ENCODE results near the gene AAK1. TPM values are rescaled to one million over a fixed set of nuclear protein-coding genes. Genes with fewer than 3 reads are reported as not detected.

The AAK1 gene
- total and polyA plus RNA-seq, 2 experiments from 2014 or later = 39.0 to 52.4 TPM

GRCh38 chr2:69603146-69603743 is 40.3 kb downstream of the AAK1 start:
- no peak overlapping the region for H2AFZ ChIP-seq
- H3K4me2 ChIP-seq = no peak overlapping the region
- H4K20me1 ChIP-seq (replicated peaks; ENCODE audit: insufficient read depth) = no peaks in the 10 kb centered on the region
- Mint-ChIP-seq H3K4me1 (peaks cover 3% of the 10 kb centered on the region; the same call in 1 of the 3 replicates), H3K27ac (no peak overlapping the region), H3K4me3 (no peak overlapping the region), H3K36me3 (ENCODE audit: low read depth) (peaks cover 9% of the 10 kb centered on the region), H3K9me3 (peaks cover 6% of the 10 kb centered on the region), H3K27me3 (ENCODE audit: insufficient read depth, low read depth, poor library complexity) (no peaks in the 10 kb centered on the region)
- ATAC-seq (no peak), DNase-seq (ENCODE audit: low spot score) (no peak)
- no peaks in the 10 kb centered on the region for H3K27me3 ChIP-seq (ENCODE audit: insufficient read depth)
- H3F3A ChIP-seq (replicated peaks; ENCODE audit: low read depth) = no peaks in the 10 kb centered on the region
- no peaks in the 10 kb centered on the region for H3K4me1 ChIP-seq (ENCODE audit: insufficient read depth)
- no peaks in the 10 kb centered on the region for H3K36me3 ChIP-seq (ENCODE audit: insufficient read depth)
- H3K27ac ChIP-seq (ENCODE audit: low read depth) = no peak overlapping the region
- peaks cover 34% of the 10 kb centered on the region for H3K79me2 ChIP-seq (replicated peaks; ENCODE audit: insufficient read depth)
- no peaks in the 10 kb centered on the region for H3K9me2 ChIP-seq (ENCODE audit: insufficient read depth)
- TF ChIP-seq JUNB (IDR thresholded peaks at IDR 0.05; ENCODE audit: unreplicated experiment) (no peak), REST (IDR thresholded peaks at IDR 0.05; ENCODE audit: unreplicated experiment) (no peak)
- no peak overlapping the region for H3K4me3 ChIP-seq

- Histone ChIP-seq H4K20me1 (replicated peaks; ENCODE audit: insufficient read depth) (no peaks in the 10 kb centered on the region), H3K4me2 (no peak overlapping the region), H3K27ac (ENCODE audit: low read depth) (no peak overlapping the region), H3K27me3 (ENCODE audit: insufficient read depth) (no peaks in the 10 kb centered on the region), H3K4me3 (no peak overlapping the region), H3K4me1 (ENCODE audit: insufficient read depth) (no peaks in the 10 kb centered on the region), H2AFZ (no peak overlapping the region), H3K36me3 (ENCODE audit: insufficient read depth) (no peaks in the 10 kb centered on the region), H3F3A (replicated peaks; ENCODE audit: low read depth) (no peaks in the 10 kb centered on the region), H3K9me2 (ENCODE audit: insufficient read depth) (no peaks in the 10 kb centered on the region), H3K79me2 (replicated peaks; ENCODE audit: insufficient read depth) (peaks cover 18% of the 10 kb centered on the region)
- Mint-ChIP-seq H3K4me3 (no peak overlapping the region), H3K9me3 (peaks cover 6% of the 10 kb centered on the region), H3K27me3 (ENCODE audit: insufficient read depth, low read depth, poor library complexity) (peaks cover 2% of the 10 kb centered on the region), H3K4me1 (peaks cover 3% of the 10 kb centered on the region; the same call in 1 of the 3 replicates), H3K36me3 (ENCODE audit: low read depth) (peaks cover 8% of the 10 kb centered on the region), H3K27ac (no peak overlapping the region)
- DNase-seq (ENCODE audit: low spot score) (no peak), ATAC-seq (no peak)
- TF ChIP-seq STAT1 (IDR thresholded peaks at IDR 0.05; ENCODE audit: unreplicated experiment) = no peak
- TF ChIP-seq JUNB (IDR thresholded peaks at IDR 0.05; ENCODE audit: unreplicated experiment) = no peak
- TF ChIP-seq ZNF114 (CRISPR knock-in tag; IDR thresholded peaks at IDR 0.05) = no peak
- TF ChIP-seq REST (IDR thresholded peaks at IDR 0.05; ENCODE audit: unreplicated experiment) = no peak
- no peak for TF ChIP-seq CTCF (conservative IDR thresholded peaks at IDR 0.05; ENCODE audit: low read depth in 2 of 2)
- TF ChIP-seq EZH2phosphoT487 (IDR thresholded peaks at IDR 0.05; ENCODE audit: unreplicated experiment) = no peak
- no peak for TF ChIP-seq NANOG (IDR thresholded peaks at IDR 0.05; ENCODE audit: borderline replicate concordance)
- TF ChIP-seq POLR2AphosphoS5 (IDR thresholded peaks at IDR 0.05; ENCODE audit: low read depth) = no peak
These were observed 42.3 kb downstream of the AAK1 start for GRCh38 chr2:69601179-69601612.

Data from GM23338 (cell line).